Tibial artery (tissue), 4 donors: ENCODE data around the gene IDH3A.

Experiments used
- DNase-seq, 2 donors: peaks; one replicate each; pipeline ENCODE4 v3.0.0-alpha.2; 2019
- H3K27ac ChIP-seq, 2 donors: fragments of 200-600 bp; sonication (generic) in 1 of 2; 1 replicate in 1 of 2; 2 replicates in 1 of 2; pipeline ENCODE4 v1.5.1; 2018 to 2019; ENCODE audit warnings: mild to moderate bottlenecking in 1 of 2
- H3K27me3 ChIP-seq, 2 donors: fragments of 200-600 bp; sonication (generic) in 1 of 2; one replicate each; pipeline versions ENCODE4 v1.5.1 to v1.6.0; 2016 to 2019
- H3K36me3 ChIP-seq, 3 donors: fragments of 200-600 bp; sonication (generic) in 2 of 3; one replicate each; pipeline ENCODE4 v1.5.1; 2016 to 2019; ENCODE audit warnings: mild to moderate bottlenecking in 2 of 3
- H3K4me1 ChIP-seq, 4 donors: fragments of 200-600 bp; sonication (generic) in 2 of 4; 1 replicate in 3 of 4; 2 replicates in 1 of 4; pipeline ENCODE4 v1.5.1; 2016 to 2019
- H3K4me3 ChIP-seq, 2 donors: fragments of 200-600 bp; sonication (generic) in 1 of 2; 1 replicate in 1 of 2; 2 replicates in 1 of 2; pipeline ENCODE4 v1.5.1; 2018 to 2019; ENCODE audit warnings: mild to moderate bottlenecking in 2 of 2
- H3K9me3 ChIP-seq, 3 donors: fragments of 200-600 bp; sonication (generic) in 1 of 3; one replicate each; pipeline ENCODE4 v1.5.1; 2016 to 2019
- intact Hi-C: fragments of 100-400 bp; cut with DNase I; formaldehyde crosslinking; loops from one replicate; pipeline ENCODE4 v1.15.0; 2023; ENCODE audit warnings: low total_unique reads
- TF ChIP-seq, protein P1 (sequence below), 2 experiments: fragments of 200-600 bp in 1 of 2; fragments of 450-650 bp in 1 of 2; IDR thresholded peaks; one replicate each; pipeline ENCODE4 v1.5.1; 2017 to 2019; ENCODE audit warnings: antibody characterized with exemption in 2 of 2, mild to moderate bottlenecking in 1 of 2, moderate library complexity in 1 of 2

The IDH3A gene

DNA sequence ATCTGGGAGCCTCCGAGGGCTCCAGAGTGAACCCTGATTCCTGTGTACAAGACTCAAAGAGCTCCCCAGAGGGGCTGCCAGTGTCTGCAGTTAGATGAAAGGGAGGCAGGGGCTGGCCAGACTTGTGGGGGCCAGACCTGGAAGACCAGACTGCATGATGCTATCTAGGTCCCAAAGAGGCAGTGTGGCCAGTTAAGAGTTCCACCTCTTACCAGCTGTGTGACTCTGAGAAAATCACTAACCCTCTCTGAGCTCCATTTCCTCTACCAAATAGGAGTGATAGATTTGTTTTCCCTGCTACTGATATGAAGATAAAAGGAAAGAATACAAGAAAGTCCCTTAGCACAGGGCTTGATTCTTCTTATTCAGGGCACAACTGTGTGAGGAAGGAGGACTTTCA is 56.2 kb downstream of the IDH3A start:
- no peak for DNase-seq
- intact Hi-C loops: no loop called here
- H3K27me3 ChIP-seq: no peaks in the 10 kb centered on the region
- no peaks in the 10 kb centered on the region for H3K9me3 ChIP-seq
- H3K27ac ChIP-seq: no peak overlapping the region
- peaks cover 0 to 7% (median 0%) of the 10 kb centered on the region in 4 donors for H3K4me1 ChIP-seq
- no peak overlapping the region for H3K4me3 ChIP-seq
- TF ChIP-seq, protein P1, sequence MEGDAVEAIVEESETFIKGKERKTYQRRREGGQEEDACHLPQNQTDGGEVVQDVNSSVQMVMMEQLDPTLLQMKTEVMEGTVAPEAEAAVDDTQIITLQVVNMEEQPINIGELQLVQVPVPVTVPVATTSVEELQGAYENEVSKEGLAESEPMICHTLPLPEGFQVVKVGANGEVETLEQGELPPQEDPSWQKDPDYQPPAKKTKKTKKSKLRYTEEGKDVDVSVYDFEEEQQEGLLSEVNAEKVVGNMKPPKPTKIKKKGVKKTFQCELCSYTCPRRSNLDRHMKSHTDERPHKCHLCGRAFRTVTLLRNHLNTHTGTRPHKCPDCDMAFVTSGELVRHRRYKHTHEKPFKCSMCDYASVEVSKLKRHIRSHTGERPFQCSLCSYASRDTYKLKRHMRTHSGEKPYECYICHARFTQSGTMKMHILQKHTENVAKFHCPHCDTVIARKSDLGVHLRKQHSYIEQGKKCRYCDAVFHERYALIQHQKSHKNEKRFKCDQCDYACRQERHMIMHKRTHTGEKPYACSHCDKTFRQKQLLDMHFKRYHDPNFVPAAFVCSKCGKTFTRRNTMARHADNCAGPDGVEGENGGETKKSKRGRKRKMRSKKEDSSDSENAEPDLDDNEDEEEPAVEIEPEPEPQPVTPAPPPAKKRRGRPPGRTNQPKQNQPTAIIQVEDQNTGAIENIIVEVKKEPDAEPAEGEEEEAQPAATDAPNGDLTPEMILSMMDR (IDR thresholded peaks at IDR 0.05): no peak
- H3K36me3 ChIP-seq: no peaks in the 10 kb centered on the region

DNA sequence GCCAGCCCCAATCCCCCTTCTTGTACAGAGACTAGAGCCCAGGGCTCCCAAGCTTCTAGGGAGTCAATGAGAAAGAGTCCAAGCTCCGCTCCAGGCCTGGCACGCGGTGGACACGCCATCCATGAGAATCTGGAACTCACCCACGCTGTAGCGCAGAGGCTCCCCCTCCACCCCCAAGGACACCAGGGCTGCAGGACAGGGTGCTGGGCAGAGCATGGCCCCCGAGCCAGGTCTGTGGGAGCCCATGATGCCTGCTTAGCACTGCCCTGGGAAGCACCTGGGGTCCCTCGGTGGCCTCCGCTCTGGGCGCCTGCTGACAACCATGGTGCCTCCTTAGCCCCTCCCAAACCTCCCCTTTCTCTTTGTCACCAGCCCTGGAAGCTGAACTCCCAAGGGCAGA is 56.7 kb downstream of the IDH3A start:
- H3K27ac ChIP-seq: no peak overlapping the region
- H3K4me3 ChIP-seq: no peak overlapping the region
- no peaks in the 10 kb centered on the region for H3K27me3 ChIP-seq
- peaks cover 0 to 7% (median 0%) of the 10 kb centered on the region in 4 donors for H3K4me1 ChIP-seq
- H3K9me3 ChIP-seq: no peaks in the 10 kb centered on the region
- TF ChIP-seq, protein P1 (IDR thresholded peaks at IDR 0.05): no peak
- no peaks in the 10 kb centered on the region for H3K36me3 ChIP-seq
- intact Hi-C loops: no loop called here
- no peak for DNase-seq

DNA sequence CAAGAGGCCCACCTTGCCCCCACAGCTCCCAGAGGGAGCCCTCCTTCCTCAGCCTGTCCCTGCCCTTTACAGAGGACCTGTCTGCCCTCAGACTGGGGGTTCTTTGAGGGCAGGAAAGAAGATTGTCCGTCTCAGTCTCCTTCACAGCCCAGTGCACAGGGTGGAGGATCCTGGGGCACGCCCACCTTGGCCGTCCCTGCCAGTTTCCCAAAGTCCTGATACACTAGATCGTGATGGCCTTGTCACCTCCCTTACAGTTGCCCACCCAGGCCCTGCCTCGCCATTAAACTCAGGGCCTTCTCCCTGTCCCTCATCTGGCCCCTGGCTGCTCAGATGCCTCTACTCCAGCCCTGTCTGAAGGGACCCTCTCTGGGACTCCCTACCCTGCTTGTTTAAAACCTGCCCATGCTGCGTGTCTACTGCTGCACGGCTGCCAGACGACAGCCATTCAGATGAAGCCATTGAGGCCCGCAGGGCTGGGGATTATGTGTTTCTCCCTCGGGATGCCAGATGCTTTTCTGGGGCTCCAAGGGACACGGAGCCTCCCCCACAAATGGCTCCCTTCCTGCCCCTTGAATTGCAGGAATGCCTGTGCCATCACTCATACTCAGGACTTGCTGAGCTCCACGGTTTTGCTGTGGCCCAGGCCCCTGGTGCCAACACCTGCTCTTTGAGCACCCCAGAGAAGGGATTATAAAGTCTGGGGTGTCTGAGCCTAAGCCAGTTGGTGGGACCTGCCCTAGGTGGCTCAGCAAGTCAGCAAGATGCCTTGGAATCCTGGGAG is 57.4 kb downstream of the IDH3A start:
- Histone ChIP-seq H3K4me3 (no peak overlapping the region), H3K27me3 (no peaks in the 10 kb centered on the region), H3K9me3 (no peaks in the 10 kb centered on the region), H3K4me1 (peaks cover 0 to 7% (median 0%) of the 10 kb centered on the region in 4 donors), H3K36me3 (no peaks in the 10 kb centered on the region), H3K27ac (no peak overlapping the region)
- no peak for DNase-seq
- intact Hi-C loops: no loop called here
- TF ChIP-seq, protein P1 (IDR thresholded peaks at IDR 0.05): no peak

DNA sequence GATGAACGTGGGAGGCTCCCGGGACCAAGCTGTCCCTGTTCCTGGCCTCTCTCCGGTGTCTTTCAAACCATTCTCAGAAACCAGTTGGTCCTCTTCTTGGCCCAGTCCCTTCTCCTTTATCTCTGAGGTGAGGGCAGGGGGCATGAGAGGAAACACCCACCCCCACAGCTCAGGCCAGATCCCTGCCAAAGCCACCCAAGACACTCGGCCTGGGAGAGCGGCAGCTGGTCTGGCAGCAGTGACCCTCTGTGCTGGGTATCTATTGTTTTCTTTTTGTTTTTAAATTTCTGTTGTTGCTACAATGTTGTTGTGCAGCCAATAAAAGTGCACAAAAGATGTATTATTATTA is 57.9 kb downstream of the IDH3A start:
- peaks cover 0 to 6% of the 10 kb centered on the region in 2 donors for H3K27me3 ChIP-seq
- no peaks in the 10 kb centered on the region for H3K9me3 ChIP-seq
- intact Hi-C loops: no loop called here
- H3K4me1 ChIP-seq: peaks cover 0 to 7% (median 0%) of the 10 kb centered on the region in 4 donors
- no peak for DNase-seq
- no peaks in the 10 kb centered on the region for H3K36me3 ChIP-seq
- TF ChIP-seq, protein P1 (IDR thresholded peaks at IDR 0.05): no peak
- no peak overlapping the region for H3K27ac ChIP-seq
- H3K4me3 ChIP-seq: no peak overlapping the region

DNA sequence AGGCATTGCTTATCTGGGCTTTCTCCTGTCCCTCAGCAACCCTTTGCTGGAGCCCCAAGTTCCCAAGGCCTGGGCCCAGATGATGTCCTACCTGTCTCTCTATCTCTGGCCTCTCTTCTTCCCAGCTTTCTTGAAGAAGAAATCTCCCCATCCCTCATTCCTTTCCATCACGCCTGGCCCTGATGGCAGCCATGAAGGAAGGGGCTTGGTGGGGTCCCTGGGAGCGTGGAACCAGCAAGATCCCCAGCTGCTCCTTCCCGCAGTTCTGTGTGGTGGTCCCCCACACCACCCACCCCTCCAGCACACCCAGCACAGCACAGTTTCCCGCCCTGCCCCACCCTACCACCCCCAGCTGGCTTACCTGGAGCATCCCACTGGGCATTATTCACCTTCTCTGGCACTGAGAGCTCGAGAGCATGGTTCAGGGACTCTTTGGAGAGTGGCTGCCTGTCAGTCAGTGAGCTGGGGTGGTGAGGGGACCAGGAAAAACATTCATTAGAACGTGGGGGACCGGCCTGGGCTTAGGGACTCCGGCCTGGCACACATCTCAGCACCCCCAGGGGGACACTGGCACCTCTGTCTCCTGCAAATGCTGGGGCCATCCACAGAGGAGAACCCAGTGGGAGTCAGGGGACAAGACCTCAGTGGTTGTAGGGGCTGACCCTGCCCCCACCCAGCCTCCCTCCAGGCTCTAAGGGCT is 58.6 kb downstream of the IDH3A start:
- no peak for DNase-seq
- Histone ChIP-seq H3K36me3 (no peaks in the 10 kb centered on the region), H3K27me3 (peaks cover 0 to 6% of the 10 kb centered on the region in 2 donors), H3K9me3 (no peaks in the 10 kb centered on the region), H3K4me3 (no peak overlapping the region), H3K4me1 (peaks cover 0 to 13% (median 3%) of the 10 kb centered on the region in 4 donors), H3K27ac (no peak overlapping the region)
- intact Hi-C loops: no loop called here
- TF ChIP-seq, protein P1 (IDR thresholded peaks at IDR 0.05): no peak
